Measurements from ENCODE around the gene CALML6.

DNA sequence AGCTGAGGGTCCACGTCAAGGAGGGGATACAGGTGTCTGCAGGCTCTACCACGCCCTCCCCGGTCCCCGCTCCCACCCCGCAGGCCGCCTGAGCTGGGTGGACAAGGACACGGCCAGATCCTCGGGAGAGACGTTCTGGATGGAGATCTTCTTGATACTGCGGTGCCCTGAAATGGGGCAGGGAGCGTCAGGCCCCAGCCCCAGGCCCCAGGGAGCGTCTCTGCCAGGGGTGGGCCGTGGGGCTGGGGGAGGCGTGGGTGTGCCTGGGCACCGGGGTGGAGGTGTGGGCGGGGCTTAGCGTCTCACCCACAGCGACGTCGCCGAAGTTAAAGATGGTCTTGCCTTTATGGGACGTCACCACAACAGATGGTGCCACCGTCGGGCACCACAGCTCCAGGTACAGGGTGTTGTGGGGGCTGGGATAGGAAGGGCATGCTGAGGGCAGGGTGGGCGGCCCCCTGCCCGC is 11.3 kb downstream of the CALML6 start:
- TF ChIP-seq POLR2A (IDR thresholded peaks at IDR 0.05; ENCODE audit: low read depth, low read length) (no peak), TAF1 (IDR thresholded peaks at IDR 0.05; ENCODE audit: borderline replicate concordance, low read depth, low read length) (no peak)
